AG09309 (cell line): ENCODE data around the gene KCTD20.

ENCODE experiments used
- DNase-seq: peaks from one replicate; pipeline ENCODE4 v3.0.0-alpha.2; 2010; ENCODE audit warnings: low read depth
- H3K4me3 ChIP-seq: 2 replicates; pipeline ENCODE4 v1.5.1; 2011; ENCODE audit warnings: mild to moderate bottlenecking, low read depth, low read length, moderate library complexity; ENCODE audit not compliant: control insufficient read depth
- TF ChIP-seq, protein P1 (sequence below): IDR thresholded peaks from 2 replicates; pipeline ENCODE4 v1.5.1; 2011; ENCODE audit warnings: mild to moderate bottlenecking, low read depth, low read length, inconsistent platforms; ENCODE audit not compliant: insufficient read depth, control insufficient read depth; ENCODE audit errors: missing control alignments

KCTD20 gene

DNA sequence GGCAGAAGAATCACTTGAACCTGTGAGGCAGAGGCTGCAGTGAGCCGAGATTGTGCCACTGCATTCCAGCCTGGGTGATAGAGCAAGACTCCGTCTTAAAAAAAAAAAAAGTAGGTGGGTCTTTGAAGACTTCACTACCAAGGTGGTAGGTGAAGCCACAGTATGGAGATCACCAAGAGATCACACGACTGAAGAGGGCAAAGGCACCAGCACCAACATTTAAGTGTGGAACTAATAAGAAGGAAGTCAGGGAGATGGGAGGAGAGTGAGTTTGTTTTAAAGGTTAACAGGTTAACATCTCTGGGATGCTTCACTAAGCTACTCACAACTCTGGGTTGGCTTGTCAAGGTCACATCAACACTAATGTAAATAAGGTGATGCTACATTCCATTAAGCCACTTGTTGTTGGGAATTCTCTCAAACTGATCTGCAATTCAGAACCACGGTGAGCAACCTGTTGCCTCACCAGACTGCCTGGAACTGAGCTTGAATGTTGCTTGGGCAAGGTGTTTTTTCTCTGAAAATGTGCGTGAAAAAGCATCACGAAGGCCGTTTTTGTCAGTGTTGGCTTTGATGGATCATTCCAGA, 48.7 kb downstream of the KCTD20 start:
- DNase-seq = no peak
- no peak overlapping the region for H3K4me3 ChIP-seq
- TF ChIP-seq, protein P1, sequence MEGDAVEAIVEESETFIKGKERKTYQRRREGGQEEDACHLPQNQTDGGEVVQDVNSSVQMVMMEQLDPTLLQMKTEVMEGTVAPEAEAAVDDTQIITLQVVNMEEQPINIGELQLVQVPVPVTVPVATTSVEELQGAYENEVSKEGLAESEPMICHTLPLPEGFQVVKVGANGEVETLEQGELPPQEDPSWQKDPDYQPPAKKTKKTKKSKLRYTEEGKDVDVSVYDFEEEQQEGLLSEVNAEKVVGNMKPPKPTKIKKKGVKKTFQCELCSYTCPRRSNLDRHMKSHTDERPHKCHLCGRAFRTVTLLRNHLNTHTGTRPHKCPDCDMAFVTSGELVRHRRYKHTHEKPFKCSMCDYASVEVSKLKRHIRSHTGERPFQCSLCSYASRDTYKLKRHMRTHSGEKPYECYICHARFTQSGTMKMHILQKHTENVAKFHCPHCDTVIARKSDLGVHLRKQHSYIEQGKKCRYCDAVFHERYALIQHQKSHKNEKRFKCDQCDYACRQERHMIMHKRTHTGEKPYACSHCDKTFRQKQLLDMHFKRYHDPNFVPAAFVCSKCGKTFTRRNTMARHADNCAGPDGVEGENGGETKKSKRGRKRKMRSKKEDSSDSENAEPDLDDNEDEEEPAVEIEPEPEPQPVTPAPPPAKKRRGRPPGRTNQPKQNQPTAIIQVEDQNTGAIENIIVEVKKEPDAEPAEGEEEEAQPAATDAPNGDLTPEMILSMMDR = no peak

DNA sequence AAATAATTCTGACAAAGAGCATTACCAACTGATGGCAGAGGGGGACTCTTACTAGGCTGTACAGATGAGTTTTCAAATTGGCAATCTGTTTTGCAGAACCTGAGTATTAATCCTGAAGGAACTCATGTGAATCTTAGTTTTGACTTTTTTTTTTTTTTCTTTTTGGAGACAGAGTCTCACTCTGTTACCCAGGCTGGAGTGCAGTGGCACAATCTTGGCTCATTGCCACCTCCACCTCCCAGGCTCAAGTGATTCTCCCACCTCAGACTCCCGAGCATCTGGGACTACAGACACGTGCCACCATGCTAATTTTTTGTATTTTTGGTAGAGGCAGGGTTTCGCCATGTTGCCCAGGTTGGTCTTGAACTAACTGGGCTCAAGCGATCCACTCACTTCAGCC, 49.3 kb downstream of the KCTD20 start:
- no peak for DNase-seq
- TF ChIP-seq, protein P1 = no peak
- no peak overlapping the region for H3K4me3 ChIP-seq

DNA sequence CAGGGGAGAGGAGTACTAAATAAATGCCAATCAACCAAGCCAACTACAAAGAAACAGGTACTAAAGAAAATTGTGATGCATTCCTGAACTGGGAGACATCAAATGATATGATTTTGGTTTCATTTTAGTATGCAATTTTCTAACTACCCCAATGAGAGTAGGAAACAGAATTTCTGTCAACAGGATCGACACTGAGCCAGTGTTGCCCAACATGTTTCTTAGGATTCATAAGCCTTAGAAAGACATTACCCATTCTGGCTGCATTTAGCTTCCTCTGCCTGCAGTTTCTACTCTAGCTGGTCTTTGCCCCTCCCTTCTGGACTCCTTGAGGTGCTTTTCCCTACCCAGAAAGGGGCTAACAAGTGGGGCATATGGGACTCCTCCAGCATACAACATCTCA, 49.8 kb downstream of the KCTD20 start:
- TF ChIP-seq, protein P1 = no peak
- no peak for DNase-seq
- H3K4me3 ChIP-seq = no peak overlapping the region

DNA sequence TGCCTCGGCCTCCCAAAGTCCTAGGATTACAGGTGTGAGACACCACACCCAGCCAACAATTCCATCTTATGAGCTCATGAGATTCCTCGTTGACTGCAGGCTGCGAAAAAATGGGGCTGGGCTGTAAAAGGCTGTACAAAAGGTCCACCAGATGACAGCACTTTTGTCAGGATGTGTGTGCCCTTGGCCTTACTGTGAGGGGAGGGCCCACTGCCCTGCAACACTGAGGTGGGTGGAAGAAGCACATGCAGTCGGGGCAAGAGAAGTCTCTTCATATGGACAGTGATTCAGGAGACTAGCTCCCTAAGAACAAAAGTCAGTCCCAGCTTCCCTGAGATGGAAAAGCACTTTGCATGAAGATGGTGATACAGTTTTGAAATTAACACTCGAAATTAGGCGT, 50.5 kb downstream of the KCTD20 start:
- TF ChIP-seq, protein P1 = no peak
- no peak for DNase-seq
- no peak overlapping the region for H3K4me3 ChIP-seq

DNA sequence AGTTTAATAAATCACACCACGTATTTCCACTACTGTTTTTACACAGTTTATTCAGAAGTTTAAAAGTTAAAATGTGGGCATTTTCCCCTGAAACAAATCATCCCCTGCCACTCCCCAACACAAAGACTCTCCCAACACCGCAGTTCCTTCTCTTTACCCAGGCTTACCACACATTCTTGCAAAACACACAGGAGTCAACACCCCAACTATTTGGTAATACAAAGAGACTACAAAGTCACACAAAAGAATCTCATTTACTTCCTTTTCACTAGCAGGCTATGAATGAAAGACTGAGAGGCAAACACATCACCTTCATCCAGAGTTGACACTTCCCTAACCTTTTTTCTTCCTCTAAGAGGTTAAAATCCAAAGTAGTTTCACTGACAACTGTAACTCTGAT, 51.1 kb downstream of the KCTD20 start:
- no peak overlapping the region for H3K4me3 ChIP-seq
- TF ChIP-seq, protein P1 = no peak
- peak; percentile 17 for DNase-seq

DNA sequence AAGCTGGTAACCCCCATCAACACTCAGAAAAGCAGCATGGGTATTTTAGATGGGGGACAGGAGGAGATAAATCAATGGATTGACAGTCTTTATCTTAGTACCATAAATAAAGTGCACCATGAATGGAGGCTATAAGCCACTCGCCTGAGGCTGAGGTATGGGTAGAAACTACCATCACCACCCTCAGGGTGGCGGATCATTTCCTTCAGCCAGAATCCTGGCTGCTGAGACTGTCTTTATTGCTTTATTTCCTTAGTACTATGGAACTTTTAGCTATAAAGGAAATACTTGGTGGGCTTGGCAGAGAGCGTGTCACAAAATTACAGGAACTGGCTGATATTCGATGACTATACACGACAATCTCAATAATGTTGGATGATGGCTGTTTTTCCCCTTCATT, 52.3 kb downstream of the KCTD20 start:
- DNase-seq = no peak
- H3K4me3 ChIP-seq = no peak overlapping the region
- TF ChIP-seq, protein P1 = no peak

DNA sequence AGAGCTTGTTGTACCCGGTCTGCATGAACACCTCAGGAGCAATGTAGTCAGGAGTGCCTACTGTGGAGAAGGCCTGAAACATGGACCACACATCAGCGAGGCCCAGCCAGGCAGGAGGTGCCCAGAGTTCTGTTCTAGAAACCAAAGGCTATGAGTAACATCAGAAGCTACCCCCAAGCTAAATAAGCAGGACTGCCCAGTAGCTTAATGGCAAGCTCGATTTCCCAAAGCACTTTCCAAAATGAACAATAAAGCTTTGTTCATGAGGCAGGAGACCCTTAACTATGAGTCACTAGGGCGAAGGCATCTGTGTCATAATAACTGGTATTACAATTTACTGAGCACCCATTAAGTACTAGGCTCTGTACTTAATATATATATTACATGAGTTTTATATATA, 57.1 kb downstream of the KCTD20 start:
- no peak for DNase-seq
- H3K4me3 ChIP-seq = no peak overlapping the region
- TF ChIP-seq, protein P1 = no peak
